H1 (cell line): Measurements from ENCODE around the gene SLC23A3. TPM values are rescaled to one million over a fixed set of nuclear protein-coding genes. Genes with fewer than 3 reads are reported as not detected.
A peak's percentile ranks its signal among the peaks of the same experiment; 100 is the strongest.

Source experiments
- BCL11A ChIP-seq, 2 experiments: IDR thresholded peaks; one replicate each; pipeline ENCODE4 v1.6.1; 2011; ENCODE audit warnings: low read depth in 2 of 2, low read length in 2 of 2, mild to moderate bottlenecking in 2 of 2
- EZH2 ChIP-seq: fragments of 200-600 bp; sonication (generic); IDR thresholded peaks from 2 replicates; pipeline ENCODE4 v1.7.1; 2012; ENCODE audit warnings: low read depth, mild to moderate bottlenecking, moderate library complexity, low read length, inconsistent platforms; ENCODE audit not compliant: severe bottlenecking
- JUND ChIP-seq: IDR thresholded peaks from 2 replicates; pipeline ENCODE4 v1.6.1; 2011; ENCODE audit warnings: mild to moderate bottlenecking, improper control_type of control experiment, low read length
- KDM4A ChIP-seq: IDR thresholded peaks from one replicate; pipeline ENCODE4 v1.7.1; 2012; ENCODE audit warnings: low read depth, mild to moderate bottlenecking, moderate library complexity, low read length, inconsistent platforms; ENCODE audit not compliant: severe bottlenecking
- NANOG ChIP-seq: IDR thresholded peaks from 2 replicates; pipeline ENCODE4 v1.6.1; 2011; ENCODE audit warnings: low read length, low read depth, mild to moderate bottlenecking, inconsistent platforms; ENCODE audit not compliant: insufficient read depth, poor library complexity, severe bottlenecking
- POLR2A ChIP-seq, 2 experiments: IDR thresholded peaks; 1 replicate in 1 of 2; 2 replicates in 1 of 2; pipeline ENCODE4 v1.6.1; 2011; ENCODE audit warnings: low read depth in 2 of 2, low read length in 2 of 2, mild to moderate bottlenecking in 2 of 2; ENCODE audit errors: control extremely low read depth in 1 of 2
- TAF1 ChIP-seq: IDR thresholded peaks from 2 replicates; pipeline ENCODE4 v1.6.1; 2011; ENCODE audit warnings: mild to moderate bottlenecking, low read depth, low read length
- polyA plus RNA-seq, 7 experiments: library from polyadenylated mRNA; depleted of rRNA in 3 of 7; stranded (reverse) in 5 of 7; unstranded in 2 of 7; fragments of >200 nt in 5 of 7; fragments of 200-250 nt in 2 of 7; gene quantifications; 1 replicate in 5 of 7; 2 replicates in 1 of 7; 4 replicates in 1 of 7; pipeline versions ENCODE4 v1.2.1 to v1.2.3, GENCODE V29; 2011 to 2013; ENCODE audit warnings: missing spikeins in 2 of 7, mixed read lengths in 2 of 7
- total RNA-seq: library from RNA; stranded (reverse); fragmentation: NEBNext Ultra II Directional; extraction: Animal tissue kit (Norgen Biotek cat#: 25700); gene quantifications from 2 replicates; pipeline ENCODE4 v1.2.1, GENCODE V29; 2021

The SLC23A3 gene
- total and polyA plus RNA-seq, 2 of the 8 experiments (the other 6 are each of a cell fraction or from before 2014, with no cell fraction given): 0.35 to 0.84 TPM

DNA sequence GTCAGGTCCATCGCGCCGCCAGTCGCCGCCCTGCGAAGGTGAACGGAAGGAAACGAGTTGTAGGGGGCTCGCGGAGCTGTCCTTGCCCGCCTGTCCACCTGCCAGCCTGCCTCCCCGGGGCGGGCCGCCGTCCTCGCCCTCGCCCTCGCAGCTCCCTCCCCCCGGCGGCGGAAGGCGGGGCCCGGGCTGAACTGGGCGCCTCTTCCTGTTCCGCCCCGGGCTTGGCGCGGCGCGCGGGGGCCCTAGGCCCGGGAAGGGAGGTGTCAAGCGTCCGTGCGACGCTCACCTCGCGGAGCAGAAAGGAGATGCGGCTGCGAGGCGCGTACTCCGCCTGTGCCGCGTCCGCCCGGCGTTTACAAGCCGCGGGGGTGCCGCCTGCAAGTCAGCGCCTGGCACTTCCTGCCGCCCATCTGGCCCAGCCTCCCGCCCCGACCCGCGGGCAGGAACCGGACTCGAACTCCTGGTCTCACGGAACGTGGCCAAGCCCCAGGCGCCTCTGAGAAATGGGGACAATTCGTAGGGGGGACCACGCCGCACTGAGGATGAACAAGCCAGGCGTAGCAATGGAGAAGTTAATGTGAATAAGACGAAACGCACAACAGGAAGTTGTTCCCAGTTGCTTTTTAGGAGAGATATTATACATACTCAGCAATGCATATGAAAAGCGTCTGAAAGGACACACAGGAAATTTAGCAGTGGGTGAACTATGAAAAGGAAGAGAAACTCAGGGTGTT lies 7.2 kb upstream of the SLC23A3 start, which contains the start of gene CNPPD1 (continued):
- TF ChIP-seq JUND (no peak), TAF1 (0 out of 2 replicates have a peak, but pooled peaks have one; percentile 28), POLR2A (IDR thresholded peaks at IDR 0.05; ENCODE audit: control extremely low read depth in 1 of 2, low read depth in 2 of 2, low read length in 2 of 2) (no peak), BCL11A (IDR thresholded peaks at IDR 0.05; ENCODE audit: low read depth in 2 of 2, low read length in 2 of 2) (no peak), KDM4A (peak; percentile 68), EZH2 (no peak), NANOG (peak; percentile 1)
